Measurements from ENCODE around the gene ALDH1A2. TPM values are rescaled to one million over a fixed set of nuclear protein-coding genes. Genes with fewer than 3 reads are reported as not detected.

ALDH1A2 gene
- total RNA-seq, 2 donors from 2014 or later = not detected

DNA sequence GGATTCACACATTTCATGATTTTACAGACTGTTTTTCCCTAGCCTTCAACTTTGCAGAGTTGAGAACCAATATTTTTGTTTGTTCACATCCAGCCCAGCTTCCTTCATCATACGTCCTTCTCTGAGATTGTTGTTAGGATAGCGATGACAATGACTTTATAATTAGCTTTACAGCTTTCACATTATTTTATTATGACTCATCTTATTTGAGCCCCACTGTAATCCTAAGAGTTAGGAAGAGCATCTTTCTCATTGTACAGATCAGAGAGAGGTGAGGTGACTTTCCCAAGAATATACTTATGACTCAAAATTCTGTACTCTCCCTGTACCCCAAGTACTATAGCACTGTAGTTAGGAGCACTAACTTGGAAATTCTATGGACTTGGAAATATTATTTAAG is 156.1 kb downstream of the ALDH1A2 start:
- Mint-ChIP-seq H3K9me3 (peaks cover 3% of the 10 kb centered on the region), H3K36me3 (ENCODE audit: low read depth) (no peaks in the 10 kb centered on the region), H3K27me3 (ENCODE audit: insufficient read depth) (peaks cover 19% of the 10 kb centered on the region), H3K4me3 (no peak overlapping the region), H3K27ac (no peak overlapping the region), H3K4me1 (peaks cover under 1% of the 10 kb centered on the region)
- Histone ChIP-seq H3K4me3 (ENCODE audit: low read length) (no peak overlapping the region), H3K36me3 (ENCODE audit: control insufficient read depth, insufficient read depth, low read length) (no peaks in the 10 kb centered on the region), H3K4me1 (ENCODE audit: control insufficient read depth, insufficient read depth, low read length) (no peaks in the 10 kb centered on the region), H3K27ac (ENCODE audit: low read depth, low read length) (no peak overlapping the region), H3K9ac (ENCODE audit: extremely low read depth, low read length, poor library complexity, severe bottlenecking) (no peak overlapping the region), H3K9me3 (ENCODE audit: control insufficient read depth, low read length) (peaks cover 5% of the 10 kb centered on the region), H3K27me3 (ENCODE audit: control insufficient read depth, insufficient read depth, low read length, poor library complexity, severe bottlenecking) (peaks cover 11% of the 10 kb centered on the region)
- no peak for TF ChIP-seq CTCF (conservative IDR thresholded peaks at IDR 0.05)
- no peak for DNase-seq
- 55% methylated on average over 2 of the region's 2 CpGs; no CpG with 5 or more reads in 1 of the 2 experiments for WGBS, 2 experiments (ENCODE audit: insufficient coverage in 1 of 2, insufficient read length in 1 of 2)

- Histone ChIP-seq H3K9me3 (ENCODE audit: control insufficient read depth, low read length) (no peaks in the 10 kb centered on the region), H3K4me3 (ENCODE audit: low read length) (no peak overlapping the region), H3K4me1 (ENCODE audit: control insufficient read depth, insufficient read depth, low read length) (no peaks in the 10 kb centered on the region), H3K27ac (ENCODE audit: low read depth, low read length) (no peak overlapping the region), H3K27me3 (ENCODE audit: control insufficient read depth, insufficient read depth, low read length, poor library complexity, severe bottlenecking) (peaks cover 11% of the 10 kb centered on the region), H3K36me3 (ENCODE audit: control insufficient read depth, insufficient read depth, low read length) (no peaks in the 10 kb centered on the region), H3K9ac (ENCODE audit: extremely low read depth, low read length, poor library complexity, severe bottlenecking) (no peak overlapping the region)
- DNase-seq = no peak
- WGBS, 2 experiments (ENCODE audit: insufficient coverage in 1 of 2, insufficient read length in 1 of 2) = 74 to 77% methylated on average over 1 of the region's 1 CpG
- no peak overlapping the region for H3K4me3 Mint-ChIP-seq
- H3K27ac Mint-ChIP-seq = no peak overlapping the region
- no peaks in the 10 kb centered on the region for H3K9me3 Mint-ChIP-seq
- TF ChIP-seq CTCF (conservative IDR thresholded peaks at IDR 0.05) = no peak
- no peaks in the 10 kb centered on the region for H3K36me3 Mint-ChIP-seq (ENCODE audit: low read depth)
- no peaks in the 10 kb centered on the region for H3K4me1 Mint-ChIP-seq
- peaks cover 25% of the 10 kb centered on the region for H3K27me3 Mint-ChIP-seq (ENCODE audit: insufficient read depth)
These were observed 161.9 kb downstream of the ALDH1A2 start for GRCh38 chr15:57903626-57904025.

Other genes starting within 250 kb of the ALDH1A2 start
- gene AQP9, start 72.7 kb upstream of the ALDH1A2 start, total RNA-seq = not detected